GM15510 (cell line): ENCODE data around the gene SEPTIN8.

Source experiments
- POLR2A ChIP-seq: IDR thresholded peaks from 3 replicates; pipeline ENCODE4 v1.6.1; 2011; ENCODE audit warnings: borderline replicate concordance; ENCODE audit not compliant: insufficient read length; ENCODE audit errors: extremely low read depth

Gene SEPTIN8

DNA sequence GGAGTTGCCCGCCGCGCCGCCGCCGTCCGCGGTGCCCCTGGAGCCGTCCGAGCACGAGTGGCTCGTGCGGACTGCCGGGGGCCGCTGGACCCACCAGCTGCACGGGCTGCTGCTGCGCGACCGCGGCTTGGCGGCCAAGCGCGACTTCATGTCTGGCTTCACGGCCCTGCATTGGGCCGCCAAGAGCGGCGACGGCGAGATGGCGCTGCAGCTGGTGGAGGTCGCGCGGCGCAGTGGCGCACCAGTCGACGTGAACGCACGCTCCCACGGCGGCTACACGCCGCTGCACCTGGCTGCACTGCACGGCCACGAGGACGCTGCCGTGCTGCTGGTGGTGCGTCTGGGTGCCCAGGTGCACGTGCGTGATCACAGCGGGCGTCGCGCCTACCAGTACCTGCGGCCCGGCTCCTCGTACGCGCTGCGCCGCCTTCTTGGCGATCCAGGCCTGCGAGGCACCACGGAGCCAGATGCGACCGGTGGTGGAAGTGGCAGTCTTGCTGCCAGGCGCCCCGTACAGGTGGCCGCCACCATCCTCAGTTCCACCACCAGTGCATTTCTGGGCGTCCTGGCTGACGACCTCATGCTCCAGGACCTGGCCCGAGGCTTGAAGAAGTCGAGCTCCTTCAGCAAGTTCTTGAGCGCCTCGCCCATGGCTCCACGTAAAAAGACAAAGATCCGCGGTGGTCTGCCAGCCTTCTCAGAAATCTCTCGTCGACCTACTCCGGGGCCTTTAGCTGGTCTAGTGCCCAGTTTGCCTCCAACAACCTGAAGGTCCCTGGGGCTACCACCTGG, 37.7 kb upstream of the SEPTIN8 start:
- TF ChIP-seq POLR2A: no peak

DNA sequence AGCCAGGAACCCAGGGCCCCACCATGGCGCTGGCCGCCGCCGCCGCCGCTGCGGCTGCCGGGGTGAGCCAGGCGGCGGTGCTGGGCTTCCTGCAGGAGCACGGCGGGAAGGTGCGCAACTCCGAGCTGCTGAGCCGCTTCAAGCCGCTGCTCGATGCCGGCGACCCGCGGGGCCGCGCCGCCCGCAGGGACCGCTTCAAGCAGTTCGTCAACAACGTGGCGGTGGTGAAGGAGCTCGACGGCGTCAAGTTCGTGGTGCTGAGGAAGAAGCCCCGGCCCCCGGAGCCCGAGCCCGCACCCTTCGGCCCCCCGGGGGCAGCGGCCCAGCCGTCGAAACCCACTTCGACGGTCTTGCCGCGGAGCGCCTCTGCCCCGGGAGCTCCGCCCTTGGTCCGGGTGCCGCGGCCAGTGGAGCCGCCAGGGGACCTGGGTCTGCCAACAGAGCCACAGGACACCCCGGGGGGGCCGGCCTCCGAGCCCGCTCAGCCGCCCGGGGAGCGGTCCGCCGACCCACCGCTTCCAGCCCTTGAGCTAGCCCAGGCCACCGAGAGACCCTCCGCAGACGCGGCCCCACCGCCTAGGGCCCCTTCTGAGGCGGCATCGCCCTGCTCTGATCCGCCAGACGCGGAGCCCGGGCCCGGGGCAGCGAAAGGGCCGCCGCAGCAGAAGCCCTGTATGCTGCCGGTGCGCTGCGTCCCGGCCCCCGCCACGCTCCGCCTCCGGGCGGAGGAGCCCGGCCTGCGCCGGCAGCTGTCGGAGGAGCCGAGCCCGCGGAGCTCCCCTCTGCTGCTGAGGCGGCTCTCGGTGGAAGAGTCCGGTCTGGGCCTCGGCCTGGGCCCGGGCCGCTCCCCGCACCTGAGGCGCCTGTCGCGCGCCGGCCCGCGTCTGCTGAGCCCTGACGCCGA, 36.8 kb upstream of the SEPTIN8 start:
- no peak for TF ChIP-seq POLR2A

DNA sequence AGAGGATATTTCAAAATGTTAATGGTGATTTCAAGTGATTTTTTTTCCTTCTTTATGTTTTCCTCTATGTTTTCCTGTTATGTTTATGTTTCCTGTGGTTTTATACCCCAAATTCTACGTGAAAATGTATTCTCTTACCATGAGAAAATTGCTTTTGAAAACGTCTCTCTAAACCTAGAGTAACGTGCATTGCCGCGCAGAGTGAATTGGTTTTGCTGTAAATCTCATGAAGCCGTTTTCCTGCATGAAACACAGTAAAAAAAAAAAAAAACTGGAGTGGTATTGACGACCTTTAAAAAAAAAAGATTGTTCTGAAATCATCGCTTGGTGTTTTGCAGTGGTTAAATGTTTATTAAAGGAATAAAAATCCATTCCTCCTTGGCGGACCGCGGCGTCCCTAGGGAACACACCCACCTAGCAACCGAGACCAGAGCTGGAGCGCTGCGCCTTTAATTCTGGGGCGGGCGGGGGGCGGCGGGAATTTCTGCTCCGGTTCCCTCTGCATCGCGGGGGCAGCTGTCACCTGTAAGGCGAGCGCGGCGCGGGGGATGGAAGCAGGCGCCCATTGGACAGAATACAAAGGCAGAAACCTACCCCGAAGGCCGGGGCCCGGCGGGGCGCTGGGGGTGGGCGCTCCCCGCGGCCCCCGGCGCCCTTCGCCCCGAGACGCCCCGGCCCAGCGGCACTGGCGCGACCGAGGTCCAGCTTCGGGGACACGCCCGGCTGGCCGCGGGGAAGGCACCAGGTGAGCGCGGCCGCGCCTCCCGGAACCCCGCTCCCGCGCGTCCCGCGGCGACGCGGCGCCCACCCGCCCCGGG, 36.0 kb upstream of the SEPTIN8 start, which contains the start of gene SOWAHA:
Gene SOWAHA, plus strand, starts transcription at position 522 of the 818 bp plus-strand sequence. CDS start 320 bp downstream, outside the sequence.
- TF ChIP-seq POLR2A: no peak

DNA sequence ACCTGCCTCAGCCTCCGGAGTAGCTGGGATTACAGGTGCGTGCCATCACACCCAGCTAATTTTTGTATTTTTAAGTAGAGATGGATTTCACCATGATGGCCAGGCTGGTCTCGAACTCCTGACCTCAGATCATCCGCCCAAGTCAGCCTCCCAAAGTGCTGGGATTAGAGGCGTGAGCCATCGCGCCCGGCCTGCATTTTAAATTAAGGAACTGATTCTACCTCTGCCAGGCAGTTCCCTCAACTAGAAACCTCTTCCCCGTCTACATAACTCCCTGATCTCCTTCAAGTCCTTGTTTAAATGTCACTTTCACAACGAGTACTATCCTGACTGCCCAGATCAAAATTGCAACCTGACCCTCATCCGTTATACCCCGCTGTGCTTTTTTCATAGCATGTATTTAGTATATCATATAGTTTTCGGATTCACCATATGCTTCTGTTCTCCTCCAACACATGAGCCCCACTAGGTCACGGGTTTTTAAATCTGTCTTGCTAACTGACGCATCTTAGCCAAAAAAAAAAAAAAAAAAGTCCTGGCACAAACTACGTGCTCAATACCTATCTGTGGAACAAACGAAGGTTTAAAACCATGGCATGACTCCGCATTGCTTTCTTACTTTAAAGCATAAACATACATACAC, 35.2 kb upstream of the SEPTIN8 start:
- TF ChIP-seq POLR2A: no peak

DNA sequence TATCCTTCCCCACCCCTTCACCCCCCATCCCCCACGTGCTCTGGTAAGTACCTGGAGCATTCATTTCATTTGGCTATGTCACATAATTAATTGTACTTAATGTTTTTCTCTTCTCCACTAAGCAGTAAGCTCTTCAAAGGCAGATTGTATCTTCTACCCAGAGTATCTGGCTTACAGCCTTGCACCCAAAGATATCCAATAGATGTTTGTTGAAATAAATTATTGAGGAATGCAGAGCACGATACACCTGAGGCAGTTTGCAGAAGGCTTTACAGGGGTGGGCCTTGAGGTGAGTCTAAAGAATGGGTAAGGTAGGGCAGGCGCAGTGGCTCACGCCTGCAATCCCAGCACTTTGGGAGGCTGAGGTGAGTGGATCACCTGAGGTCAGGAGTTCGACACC, 33.6 kb upstream of the SEPTIN8 start:
- TF ChIP-seq POLR2A: no peak

DNA sequence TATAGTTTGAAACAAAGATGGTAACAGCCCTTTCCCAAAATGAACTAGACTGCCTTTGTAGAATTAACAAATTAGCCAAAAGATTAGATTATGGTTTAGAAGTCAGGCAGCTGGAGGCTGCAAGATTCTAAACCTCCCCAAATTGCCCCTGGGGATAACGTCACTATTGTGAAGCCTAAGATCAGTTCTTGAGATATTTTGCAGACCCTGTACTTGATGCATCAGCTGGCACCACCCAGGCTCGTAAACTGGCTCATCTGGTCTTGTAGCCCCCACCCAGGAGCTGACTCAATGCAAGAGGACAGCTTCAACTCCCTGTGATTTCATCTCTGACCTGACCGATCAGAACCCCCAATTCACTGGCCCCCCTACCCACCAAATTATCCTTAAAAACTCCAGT, 31.8 kb upstream of the SEPTIN8 start:
- TF ChIP-seq POLR2A: no peak

DNA sequence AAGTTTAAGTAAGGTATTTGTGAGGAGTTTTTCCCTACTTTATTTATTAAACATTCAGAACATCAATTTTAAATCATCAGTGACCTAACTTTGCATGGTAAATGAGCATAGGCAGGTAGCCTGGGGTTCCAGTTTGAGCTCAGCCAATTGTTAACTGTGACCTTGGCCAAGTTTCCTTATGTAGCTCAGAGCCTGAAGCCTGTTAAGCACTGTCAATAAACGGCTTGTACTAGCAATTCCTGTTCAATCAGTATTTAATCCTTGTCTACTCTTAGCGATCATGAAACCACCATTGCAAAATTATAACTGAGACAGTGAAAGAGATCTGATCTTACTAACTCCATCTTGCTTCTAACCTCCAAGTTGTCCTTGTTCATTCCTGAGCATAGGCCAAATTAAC, 31.4 kb upstream of the SEPTIN8 start:
- TF ChIP-seq POLR2A: no peak

DNA sequence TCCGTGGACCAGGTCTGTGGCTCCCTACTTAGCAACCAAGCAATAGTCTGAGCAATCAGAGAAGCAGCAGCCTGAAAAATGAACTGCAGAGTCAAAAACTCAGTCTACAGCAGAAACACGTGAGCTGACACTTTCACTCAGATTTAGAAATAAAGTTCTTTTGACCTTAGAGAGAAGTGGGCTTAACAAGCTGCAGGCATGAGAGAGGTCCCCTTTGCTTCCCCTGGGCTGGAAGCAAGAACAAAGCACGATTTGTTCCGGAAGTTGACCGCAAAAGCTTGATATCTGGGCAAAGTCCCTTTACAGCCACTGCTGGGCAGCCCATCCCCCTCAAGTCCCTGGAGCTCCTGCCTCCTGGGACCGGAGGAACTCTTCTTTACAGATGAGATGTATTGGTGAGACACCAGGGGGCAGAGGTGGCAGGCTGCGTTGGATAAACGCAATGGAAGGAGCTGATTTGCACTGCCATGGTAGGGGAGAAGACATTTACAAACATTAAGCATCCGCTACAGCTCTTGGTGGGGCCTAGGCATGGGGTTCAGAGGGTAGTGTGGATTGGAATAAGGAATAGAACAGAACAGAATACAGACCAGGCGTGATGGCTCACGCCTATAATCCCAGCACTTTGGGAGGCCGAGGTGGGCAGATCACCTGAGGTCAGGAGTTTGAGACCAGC, 30.3 kb upstream of the SEPTIN8 start:
- no peak for TF ChIP-seq POLR2A

DNA sequence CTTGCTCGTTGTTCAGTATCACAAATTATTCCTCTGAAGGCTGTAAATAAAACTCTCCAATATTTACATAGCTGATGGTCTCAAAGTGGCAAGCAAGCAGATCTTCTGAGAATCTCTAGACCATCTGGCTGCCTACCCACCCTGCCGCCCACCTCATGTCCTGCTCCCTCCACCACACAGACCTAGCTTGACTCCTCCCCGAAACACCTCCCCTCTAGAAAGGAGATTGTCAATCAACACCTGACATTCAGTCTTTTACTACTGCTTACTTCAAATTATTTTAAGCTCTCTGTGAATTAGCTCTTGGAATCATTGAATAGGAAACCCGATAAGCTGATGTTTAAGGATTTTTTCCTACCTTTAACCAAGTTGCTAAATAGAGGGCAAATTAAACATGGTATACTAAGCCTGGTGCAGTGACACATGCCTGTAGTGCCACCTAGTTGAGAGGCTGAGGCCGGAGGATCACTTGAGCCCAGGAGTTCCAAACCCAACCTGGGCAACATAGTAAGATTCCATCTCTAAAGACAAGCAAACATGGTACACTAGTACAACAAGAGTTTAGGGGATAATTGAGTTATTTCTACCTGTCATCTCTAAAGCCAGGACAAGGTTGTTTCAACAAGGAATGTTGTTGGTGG, 25.1 kb upstream of the SEPTIN8 start:
- TF ChIP-seq POLR2A: no peak

DNA sequence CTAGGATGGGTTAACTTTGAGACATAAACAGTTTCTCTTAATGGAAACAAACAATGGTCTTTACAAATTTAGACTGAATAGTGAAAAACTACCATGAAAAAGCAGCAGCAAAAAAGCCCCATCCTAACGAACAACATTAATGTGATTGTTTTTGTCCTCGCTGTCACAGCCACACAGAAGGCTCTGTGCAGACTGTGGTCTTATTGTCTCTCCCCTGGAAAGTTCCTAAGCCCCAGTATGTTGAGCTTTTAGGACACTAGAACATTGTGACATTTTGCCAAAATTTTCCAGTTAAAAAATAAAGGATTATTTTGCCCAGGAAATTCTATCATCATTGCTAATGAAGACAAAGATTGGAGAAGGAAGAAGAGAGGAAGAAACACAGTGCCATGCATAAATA, 23.5 kb upstream of the SEPTIN8 start:
- TF ChIP-seq POLR2A: no peak

DNA sequence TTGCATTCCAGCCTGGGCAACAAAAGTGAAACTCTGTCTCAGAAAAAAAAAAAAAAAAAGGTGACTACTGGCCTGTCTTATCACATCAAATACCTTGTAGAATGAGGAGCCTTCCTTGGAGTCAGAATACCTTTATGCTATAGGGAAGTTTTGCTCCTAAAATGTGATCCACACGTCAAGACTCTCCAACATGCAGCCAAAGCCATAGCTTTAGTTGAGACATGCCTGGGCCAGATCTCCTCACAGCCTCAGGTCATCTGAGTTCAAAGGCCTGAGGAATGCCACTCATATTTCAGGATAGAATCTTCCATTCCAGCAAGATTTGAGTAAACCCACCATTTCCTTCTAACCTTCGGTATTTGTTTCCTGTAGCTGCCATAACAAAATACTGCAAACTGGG, 22.4 kb upstream of the SEPTIN8 start:
- no peak for TF ChIP-seq POLR2A

DNA sequence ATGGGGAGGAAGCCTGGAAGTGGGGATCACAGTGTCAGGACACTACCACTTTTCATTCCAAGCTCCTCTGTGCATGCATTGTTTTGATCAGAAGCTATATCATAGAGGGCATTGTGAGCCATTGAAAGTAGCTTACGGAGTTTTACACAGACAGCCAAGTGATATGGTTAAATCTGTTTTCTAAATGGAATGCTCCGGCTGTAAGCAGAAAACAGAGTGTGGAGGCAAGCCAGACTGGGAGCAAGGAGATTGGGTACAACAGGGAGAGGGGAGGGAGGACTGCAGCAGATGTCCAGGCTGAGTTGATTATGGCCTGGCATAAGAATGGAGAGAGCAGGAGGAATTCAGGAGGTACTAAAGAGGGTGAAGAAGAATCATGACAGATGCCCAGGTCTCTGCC, 20.6 kb upstream of the SEPTIN8 start:
- TF ChIP-seq POLR2A: no peak

DNA sequence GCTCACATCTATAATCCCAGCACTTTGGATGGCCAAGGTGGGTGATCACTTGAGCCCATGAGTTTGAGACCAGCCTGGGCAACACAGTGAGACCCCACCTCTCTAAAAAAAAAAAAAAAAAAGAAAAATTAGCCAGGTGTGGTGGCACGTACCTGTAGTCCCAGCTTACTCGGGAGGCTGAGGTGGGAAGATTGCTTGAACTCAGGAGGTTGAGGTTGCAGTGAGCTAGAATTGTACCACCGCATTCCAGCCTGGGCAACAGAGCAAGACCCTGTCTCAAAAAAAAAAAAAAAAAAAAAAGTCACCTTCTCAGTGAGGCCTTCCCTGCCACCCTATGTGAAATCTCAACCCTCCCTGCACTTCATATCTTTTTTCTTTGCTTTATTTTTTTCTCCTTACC, 14.0 kb upstream of the SEPTIN8 start:
- TF ChIP-seq POLR2A: no peak
